SK-N-SH (cell line): ENCODE measurements around the gene PCLAF. TPM values are rescaled to one million over a fixed set of nuclear protein-coding genes. Genes with fewer than 3 reads are reported as not detected.

Experiments used
- CTCF ChIA-PET: fragments of 300-600, 350-600 bp; formaldehyde crosslinking; extraction: SDS; loops from one replicate; lab custom pipeline; 2021; lab: Yijun Ruan, JAX
- POLR2A ChIA-PET: fragments of 350-600 bp; sonication (Branson Sonifier 250); formaldehyde crosslinking; extraction: SDS; loops from one replicate; lab custom pipeline; 2020; ENCODE audit warnings: antibody characterized with exemption, inconsistent platforms; lab: Yijun Ruan, JAX
- DNase-seq: peaks from one replicate; pipeline ENCODE4 v3.0.0; 2012
- H2AFZ ChIP-seq: fragments of 200-600 bp; sonication (generic); 2 replicates; pipeline ENCODE4 v1.8.1; 2016; ENCODE audit warnings: antibody characterized with exemption, mild to moderate bottlenecking, low read depth
- H3F3A ChIP-seq: fragments of 200-600 bp; sonication (generic); replicated peaks from 2 replicates; pipeline ENCODE3; 2016; ENCODE audit warnings: antibody characterized with exemption, mild to moderate bottlenecking; ENCODE audit not compliant: insufficient read depth
- H3K27ac ChIP-seq, 2 experiments: fragments of 200-500 bp in 1 of 2; fragments of 200-600 bp in 1 of 2; sonication (Bioruptor generic) in 1 of 2; sonication (generic), shearing (Covaris generic) in 1 of 2; 2 replicates each; pipeline versions ENCODE4 v1.5.1 to v1.6.1; 2014 to 2016; ENCODE audit warnings: low read depth in 2 of 2, inconsistent platforms in 1 of 2, low read length in 1 of 2, mild to moderate bottlenecking in 1 of 2, mixed read lengths in 1 of 2
- H3K27me3 ChIP-seq: fragments of 200-600 bp; sonication (generic), shearing (Covaris generic); 2 replicates; pipeline ENCODE4 v1.6.1; 2016; ENCODE audit warnings: mixed run types; ENCODE audit not compliant: insufficient read depth
- H3K36me3 ChIP-seq, 2 experiments: fragments of 200-500 bp in 1 of 2; fragments of 200-600 bp in 1 of 2; sonication (Bioruptor generic) in 1 of 2; sonication (generic) in 1 of 2; replicated peaks in 1 of 2; 2 replicates each; pipeline versions ENCODE3 to v1.5.1; 2014 to 2016; ENCODE audit warnings: low read length in 1 of 2, mild to moderate bottlenecking in 1 of 2; ENCODE audit not compliant: insufficient read depth in 2 of 2, control insufficient read depth in 1 of 2
- H3K4me1 ChIP-seq, 2 experiments: fragments of 200-500 bp in 1 of 2; fragments of 200-600 bp in 1 of 2; sonication (Bioruptor generic) in 1 of 2; sonication (generic), shearing (Covaris generic) in 1 of 2; 2 replicates each; pipeline versions ENCODE4 v1.5.1 to v1.6.1; 2014 to 2016; ENCODE audit warnings: low read depth in 1 of 2, low read length in 1 of 2, mixed run types in 1 of 2; ENCODE audit not compliant: insufficient read depth in 2 of 2, control insufficient read depth in 1 of 2
- H3K4me2 ChIP-seq: fragments of 200-600 bp; sonication (generic), shearing (Covaris generic); 2 replicates; pipeline ENCODE4 v1.6.1; 2017; ENCODE audit warnings: mixed run types
- H3K4me3 ChIP-seq, 2 experiments: fragments of 200-500 bp in 1 of 2; fragments of 200-600 bp in 1 of 2; sonication (Bioruptor generic) in 1 of 2; sonication (generic), shearing (Covaris generic) in 1 of 2; 2 replicates each; pipeline versions ENCODE4 v1.5.1 to v1.8.1; 2014 to 2016; ENCODE audit warnings: low read depth in 2 of 2, inconsistent platforms in 1 of 2, low read length in 1 of 2, mild to moderate bottlenecking in 1 of 2, mixed read lengths in 1 of 2, moderate library complexity in 1 of 2
- H3K79me2 ChIP-seq: fragments of 200-600 bp; sonication (generic); 2 replicates; pipeline ENCODE4 v1.8.1; 2017; ENCODE audit warnings: mild to moderate bottlenecking; ENCODE audit not compliant: insufficient read depth
- H3K9ac ChIP-seq: fragments of 200-600 bp; sonication (generic); 2 replicates; pipeline ENCODE4 v1.6.1; 2017; ENCODE audit warnings: mixed run types
- H3K9me2 ChIP-seq: fragments of 200-600 bp; sonication (generic); 2 replicates; pipeline ENCODE4 v1.6.1; 2017; ENCODE audit warnings: mixed run types
- H3K9me3 ChIP-seq: fragments of 200-600 bp; sonication (generic); 2 replicates; pipeline ENCODE4 v1.6.1; 2017; ENCODE audit warnings: mixed run types, mild to moderate bottlenecking, moderate library complexity
- H4K20me1 ChIP-seq: fragments of 200-600 bp; sonication (generic); 2 replicates; pipeline ENCODE4 v1.6.1; 2017; ENCODE audit warnings: mild to moderate bottlenecking, mixed run types; ENCODE audit not compliant: insufficient read depth
- CHD2 ChIP-seq: fragments of 150-350 bp; IDR thresholded peaks from 2 replicates; pipeline ENCODE4 v1.6.1; 2018; ENCODE audit warnings: low read length; ENCODE audit not compliant: partially characterized antibody
- CTCF ChIP-seq: fragments of 200-600 bp; sonication (generic); IDR thresholded peaks from 2 replicates; pipeline ENCODE4 v1.6.1; 2017; ENCODE audit warnings: antibody characterized with exemption, mild to moderate bottlenecking, moderate library complexity
- ELF1 ChIP-seq: IDR thresholded peaks from 2 replicates; pipeline ENCODE4 v1.4.0; 2012
- EP300 ChIP-seq, 2 experiments: IDR thresholded peaks; 2 replicates each; pipeline versions ENCODE4 v1.4.0 to v1.6.1; 2012; ENCODE audit warnings: borderline replicate concordance in 1 of 2, low read depth in 1 of 2, low read length in 1 of 2
- EZH2phosphoT487 ChIP-seq: fragments of 200-600 bp; sonication (generic); IDR thresholded peaks from 2 replicates; pipeline ENCODE4 v1.6.1; 2017; ENCODE audit warnings: low read depth, mixed run types, mild to moderate bottlenecking, antibody characterized with exemption, moderate library complexity, borderline replicate concordance
- FOSL2 ChIP-seq: IDR thresholded peaks from 2 replicates; pipeline ENCODE4 v1.4.0; 2012; ENCODE audit warnings: low read depth, mild to moderate bottlenecking, moderate library complexity, borderline replicate concordance
- FOXJ3 ChIP-seq: sonication (generic); formaldehyde crosslinking; IDR thresholded peaks from 2 replicates; pipeline ENCODE4 v1.5.1; 2020; ENCODE audit warnings: mild to moderate bottlenecking, missing genetic modification reagents
- FOXM1 ChIP-seq: IDR thresholded peaks from 2 replicates; pipeline ENCODE4 v1.4.0; 2012; ENCODE audit warnings: low read depth, mild to moderate bottlenecking
- GABPA ChIP-seq: IDR thresholded peaks from 2 replicates; pipeline ENCODE4 v1.4.0; 2012; ENCODE audit warnings: low read depth, mild to moderate bottlenecking
- GATA2 ChIP-seq: sonication (generic); formaldehyde crosslinking; IDR thresholded peaks from 2 replicates; pipeline ENCODE4 v1.5.0; 2020; ENCODE audit warnings: mild to moderate bottlenecking, missing genetic modification reagents
- JUND ChIP-seq: IDR thresholded peaks from 2 replicates; pipeline ENCODE4 v1.4.0; 2012
- MXI1 ChIP-seq: IDR thresholded peaks from 2 replicates; pipeline ENCODE4 v1.6.1; 2012; ENCODE audit warnings: mild to moderate bottlenecking, low read depth, low read length, improper control_type of control experiment
- NFIC ChIP-seq: IDR thresholded peaks from 2 replicates; pipeline ENCODE4 v1.4.0; 2012; ENCODE audit warnings: borderline replicate concordance
- NRF1 ChIP-seq: IDR thresholded peaks from 2 replicates; pipeline ENCODE4 v1.6.1; 2012; ENCODE audit warnings: low read depth, mild to moderate bottlenecking, low read length
- RAD21 ChIP-seq: IDR thresholded peaks from 2 replicates; pipeline ENCODE4 v1.6.1; 2012; ENCODE audit warnings: mild to moderate bottlenecking, low read length
- RCOR1 ChIP-seq: fragments of 150-350 bp; IDR thresholded peaks from 2 replicates; pipeline ENCODE4 v1.6.1; 2017; ENCODE audit warnings: antibody characterized with exemption, low read length
- RFX5 ChIP-seq: IDR thresholded peaks from 2 replicates; pipeline ENCODE4 v1.6.1; 2012; ENCODE audit warnings: mild to moderate bottlenecking, improper control_type of control experiment, low read length
- RXRA ChIP-seq: IDR thresholded peaks from 2 replicates; pipeline ENCODE4 v1.4.0; 2012; ENCODE audit warnings: low read depth, mild to moderate bottlenecking, borderline replicate concordance
- SMC3 ChIP-seq: IDR thresholded peaks from 2 replicates; pipeline ENCODE4 v1.6.1; 2012; ENCODE audit warnings: low read depth, low read length, improper control_type of control experiment
- TAF1 ChIP-seq: IDR thresholded peaks from 2 replicates; pipeline ENCODE4 v1.6.1; 2012; ENCODE audit warnings: low read depth, mild to moderate bottlenecking, low read length, moderate library complexity, borderline replicate concordance
- TCF12 ChIP-seq: IDR thresholded peaks from 2 replicates; pipeline ENCODE4 v1.4.0; 2012
- TEAD4 ChIP-seq: IDR thresholded peaks from 2 replicates; pipeline ENCODE4 v1.4.0; 2012; ENCODE audit warnings: mild to moderate bottlenecking, borderline replicate concordance; ENCODE audit not compliant: insufficient read depth
- ZBTB33 ChIP-seq: IDR thresholded peaks from 2 replicates; pipeline ENCODE4 v1.4.0; 2012; ENCODE audit warnings: low read depth, borderline replicate concordance
- WGBS: methylation state at CpG from one replicate; pipeline ENCODE4 v1.1.6; 2017; ENCODE audit warnings: low lambda C conversion rate; 5-methylcytosine and 5-hydroxymethylcytosine counted together
- polyA plus RNA-seq, 3 experiments: library from polyadenylated mRNA; depleted of rRNA; stranded (reverse); fragments of >200 nt; gene quantifications; 2 replicates each; pipeline ENCODE4 v1.2.3, GENCODE V29; 2012
- TF ChIP-seq, protein P1 (sequence below): fragments of 150-350 bp; IDR thresholded peaks from 2 replicates; pipeline ENCODE4 v1.6.1; 2017; ENCODE audit warnings: antibody characterized with exemption, low read length, low read depth, borderline replicate concordance
- TF ChIP-seq, protein P2 (sequence below): IDR thresholded peaks from 2 replicates; pipeline ENCODE4 v1.4.0; 2012; ENCODE audit warnings: low read depth, borderline replicate concordance
- TF ChIP-seq, protein P3 (sequence below): fragments of 150-350 bp; IDR thresholded peaks from 2 replicates; pipeline ENCODE4 v1.6.1; 2016; ENCODE audit warnings: mild to moderate bottlenecking, low read depth, low read length

The PCLAF gene
- polyA plus RNA-seq, 1 of the 3 experiments (the other 2 are of a cell fraction), result 35.0 TPM

GRCh38 chr15:64355944-64356709, 25.1 kb downstream of the PCLAF start, which contains the start of gene CSNK1G1:
Gene CSNK1G1, minus strand, starts transcription at chr15:64356173. Its CDS starts 55,674 bp downstream, at chr15:64300499.
- DNase-seq, result peak; percentile 93
- Histone ChIP-seq H3K9ac (peak within 1 kb of the TSS; percentile 88), H3K4me2 (peak within 1 kb of the TSS; percentile 71), H3K27ac (peak within 1 kb of the TSS; percentile 81 to 85), H3K36me3 (peaks cover 0 to 4% of the 10 kb centered on the region in 2 experiments), H4K20me1 (peaks cover under 1% of the 10 kb centered on the region; the same call in 1 of the 2 replicates), H3K79me2 (peaks cover 50% of the 10 kb centered on the region), H3K9me3 (no peaks in the 10 kb centered on the region), H3K9me2 (no peaks in the 10 kb centered on the region), H3K4me1 (peaks cover 3 to 5% of the 10 kb centered on the region in 2 experiments; a peak in 3 of 4 replicates), H3K4me3 (peak within 1 kb of the TSS; percentile 66 to 74), H3K27me3 (no peaks in the 10 kb centered on the region), H2AFZ (peak within 1 kb of the TSS; percentile 74), H3F3A (peaks cover 22% of the 10 kb centered on the region)
- ChIA-PET CTCF (interaction anchor here (0.6 to 2.5 kb wide), 8 partner anchors 13 to 325 kb away, joined by 3 to 13 read pairs (median 4); partner anchors contain the start of genes PPIB and SNX22), POLR2A (interaction anchor here (1.4 kb wide), 1 partner anchor 31 kb away, joined by 3 read pairs; the partner anchor contains the start of gene TRIP4)
- 1% methylated on average over 36 of the region's 42 CpGs for WGBS
- TF ChIP-seq ZBTB33, result no peak
- TF ChIP-seq GATA2 (CRISPR knock-in tag), result no peak
- TF ChIP-seq EP300 (IDR thresholded peaks at IDR 0.05; ENCODE audit: borderline replicate concordance in 1 of 2, low read depth in 1 of 2, low read length in 1 of 2), result no peak
- TF ChIP-seq FOXM1, result no peak
- no peak for TF ChIP-seq RCOR1
- TF ChIP-seq SMC3, result peak; percentile 75
- no peak for TF ChIP-seq NRF1
- no peak for TF ChIP-seq RXRA
- TF ChIP-seq MXI1, result peak; percentile 65; the same call in 1 of the 2 replicates
- peak; percentile 97 for TF ChIP-seq ELF1
- no peak for TF ChIP-seq NFIC
- TF ChIP-seq, protein P1, sequence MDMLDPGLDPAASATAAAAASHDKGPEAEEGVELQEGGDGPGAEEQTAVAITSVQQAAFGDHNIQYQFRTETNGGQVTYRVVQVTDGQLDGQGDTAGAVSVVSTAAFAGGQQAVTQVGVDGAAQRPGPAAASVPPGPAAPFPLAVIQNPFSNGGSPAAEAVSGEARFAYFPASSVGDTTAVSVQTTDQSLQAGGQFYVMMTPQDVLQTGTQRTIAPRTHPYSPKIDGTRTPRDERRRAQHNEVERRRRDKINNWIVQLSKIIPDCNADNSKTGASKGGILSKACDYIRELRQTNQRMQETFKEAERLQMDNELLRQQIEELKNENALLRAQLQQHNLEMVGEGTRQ, result no peak
- no peak for TF ChIP-seq FOSL2
- no peak for TF ChIP-seq RFX5
- no peak for TF ChIP-seq EZH2phosphoT487
- TF ChIP-seq JUND, result no peak
- TF ChIP-seq, protein P2, sequence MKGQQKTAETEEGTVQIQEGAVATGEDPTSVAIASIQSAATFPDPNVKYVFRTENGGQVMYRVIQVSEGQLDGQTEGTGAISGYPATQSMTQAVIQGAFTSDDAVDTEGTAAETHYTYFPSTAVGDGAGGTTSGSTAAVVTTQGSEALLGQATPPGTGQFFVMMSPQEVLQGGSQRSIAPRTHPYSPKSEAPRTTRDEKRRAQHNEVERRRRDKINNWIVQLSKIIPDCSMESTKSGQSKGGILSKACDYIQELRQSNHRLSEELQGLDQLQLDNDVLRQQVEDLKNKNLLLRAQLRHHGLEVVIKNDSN, result no peak
- peak; percentile 68 for TF ChIP-seq CTCF
- no peak for TF ChIP-seq TCF12
- TF ChIP-seq, protein P3, sequence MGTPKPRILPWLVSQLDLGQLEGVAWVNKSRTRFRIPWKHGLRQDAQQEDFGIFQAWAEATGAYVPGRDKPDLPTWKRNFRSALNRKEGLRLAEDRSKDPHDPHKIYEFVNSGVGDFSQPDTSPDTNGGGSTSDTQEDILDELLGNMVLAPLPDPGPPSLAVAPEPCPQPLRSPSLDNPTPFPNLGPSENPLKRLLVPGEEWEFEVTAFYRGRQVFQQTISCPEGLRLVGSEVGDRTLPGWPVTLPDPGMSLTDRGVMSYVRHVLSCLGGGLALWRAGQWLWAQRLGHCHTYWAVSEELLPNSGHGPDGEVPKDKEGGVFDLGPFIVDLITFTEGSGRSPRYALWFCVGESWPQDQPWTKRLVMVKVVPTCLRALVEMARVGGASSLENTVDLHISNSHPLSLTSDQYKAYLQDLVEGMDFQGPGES, result no peak
- TF ChIP-seq FOXJ3 (CRISPR knock-in tag), result no peak
- TF ChIP-seq CHD2, result peak; percentile 94
- TF ChIP-seq RAD21, result peak; percentile 75
- peak; percentile 94 for TF ChIP-seq GABPA
- peak; percentile 64; the same call in 1 of the 2 replicates for TF ChIP-seq TAF1
- TF ChIP-seq TEAD4, result no peak
